GM15510 (cell line): ENCODE data around the gene ZNF830.

Source experiments
- POLR2A ChIP-seq: IDR thresholded peaks from 3 replicates; pipeline ENCODE4 v1.6.1; 2011; ENCODE audit warnings: borderline replicate concordance; ENCODE audit not compliant: insufficient read length; ENCODE audit errors: extremely low read depth

The ZNF830 gene

DNA sequence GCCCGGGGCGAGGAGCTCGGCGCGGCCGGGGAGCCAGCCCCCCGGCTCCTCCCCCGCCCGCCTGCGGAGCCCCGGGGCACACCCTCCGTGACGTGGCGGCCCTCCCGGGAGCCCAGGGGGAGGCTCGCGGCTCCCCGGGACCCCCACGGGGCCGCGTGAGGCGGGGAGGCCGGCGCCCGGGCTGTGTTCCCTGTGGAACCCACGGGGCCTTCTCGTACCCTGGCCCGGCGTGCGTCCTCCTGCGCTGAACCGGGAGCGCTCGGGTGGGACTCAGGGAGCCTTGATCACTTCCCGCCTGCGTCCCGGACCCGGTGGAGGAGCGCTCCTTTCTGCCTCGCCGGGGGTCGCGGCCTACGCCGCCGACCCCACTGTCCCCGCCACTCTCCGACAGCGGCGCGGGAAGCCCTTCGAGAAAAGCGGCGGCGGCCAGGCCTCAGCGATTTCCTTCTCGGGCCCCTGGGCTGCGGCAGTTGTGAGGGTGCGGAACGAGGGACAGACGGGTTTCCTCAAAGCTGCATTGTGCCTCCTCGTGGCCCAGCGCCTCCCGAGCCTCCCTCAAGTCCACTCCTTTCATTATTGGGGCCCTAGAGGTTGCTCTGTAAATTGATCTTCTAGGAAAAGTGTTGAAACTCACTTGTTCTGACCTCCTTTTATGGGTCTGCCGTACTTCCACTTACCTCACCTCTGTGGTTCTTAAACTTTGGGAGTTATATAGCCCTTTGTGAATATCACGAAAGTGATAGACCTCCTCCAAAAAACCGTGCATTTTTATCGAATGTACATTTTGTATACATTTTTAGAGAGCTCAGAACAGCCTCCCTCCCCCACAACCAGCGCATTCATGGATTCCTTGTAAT is 19.6 kb downstream of the ZNF830 start:
- peak; percentile 58 for TF ChIP-seq POLR2A

DNA sequence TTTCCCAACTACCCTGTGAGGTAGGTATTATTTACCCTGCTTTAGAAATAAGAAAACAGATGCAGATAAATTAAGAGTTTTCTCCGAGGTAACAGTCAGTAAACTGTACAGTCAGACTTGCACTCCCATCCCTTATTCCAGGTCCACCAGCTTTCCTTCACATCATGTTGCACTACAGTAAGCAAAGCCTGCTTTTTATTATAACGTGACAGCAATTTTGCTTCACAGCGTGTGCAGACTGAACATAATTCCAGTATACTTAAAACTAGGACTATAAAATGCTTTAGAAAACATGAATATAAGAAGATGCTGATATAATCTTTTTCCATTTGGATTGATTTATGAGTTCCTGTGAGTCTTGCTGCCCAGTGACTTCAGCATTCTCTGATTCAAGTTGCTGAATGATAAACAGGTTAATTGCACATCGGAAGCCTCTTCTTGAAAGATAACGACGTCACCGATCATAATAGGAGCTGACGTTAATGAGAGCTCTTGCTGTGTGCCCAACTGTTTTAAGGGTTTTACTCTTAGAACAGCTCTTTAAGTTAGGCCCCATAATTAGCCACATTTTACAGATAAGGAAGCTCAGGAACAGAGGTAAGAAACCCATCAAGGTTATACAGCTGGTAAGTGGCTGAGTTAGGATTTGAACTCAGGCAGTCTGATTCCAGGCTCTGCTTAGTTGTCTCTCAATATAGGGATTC is 20.4 kb downstream of the ZNF830 start:
- no peak for TF ChIP-seq POLR2A

DNA sequence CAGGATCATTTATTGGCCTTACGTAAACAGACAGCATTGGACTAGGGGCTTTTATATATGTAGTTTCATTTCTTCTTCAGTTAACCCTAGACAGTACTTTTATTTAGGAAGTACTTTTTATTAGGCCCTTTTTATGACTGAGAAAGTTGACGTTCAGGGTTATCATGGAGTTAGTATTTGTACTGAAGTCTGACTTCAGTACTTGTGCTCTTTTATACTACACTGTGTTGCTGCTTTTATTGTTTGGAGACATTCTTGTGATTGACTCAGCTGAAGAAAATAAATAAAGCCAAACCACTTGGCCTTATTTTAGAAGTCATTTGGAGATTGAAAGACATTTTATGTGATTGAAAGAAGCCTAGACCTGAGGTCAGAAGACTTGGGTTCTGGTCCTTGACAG is 25.9 kb downstream of the ZNF830 start:
- TF ChIP-seq POLR2A, result no peak

DNA sequence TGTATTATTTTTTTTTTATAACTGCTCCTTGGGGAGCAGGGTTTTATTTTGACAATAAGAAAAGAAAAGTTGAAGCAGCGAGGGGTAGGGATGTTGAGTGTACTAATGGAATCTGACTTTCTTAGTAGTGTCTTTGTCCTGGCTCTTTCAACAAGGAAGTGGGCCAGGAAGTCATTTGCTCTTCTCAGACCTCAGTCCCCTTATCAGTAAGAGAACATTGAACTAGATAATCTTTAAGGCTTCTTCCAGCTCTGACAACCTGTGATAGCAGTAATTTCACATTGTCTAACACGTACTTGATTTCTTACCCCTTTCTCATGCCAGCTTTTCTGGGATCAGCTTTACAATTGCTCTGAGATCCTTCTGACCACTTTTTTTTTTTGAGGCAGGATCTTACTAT is 27.3 kb downstream of the ZNF830 start:
- no peak for TF ChIP-seq POLR2A

DNA sequence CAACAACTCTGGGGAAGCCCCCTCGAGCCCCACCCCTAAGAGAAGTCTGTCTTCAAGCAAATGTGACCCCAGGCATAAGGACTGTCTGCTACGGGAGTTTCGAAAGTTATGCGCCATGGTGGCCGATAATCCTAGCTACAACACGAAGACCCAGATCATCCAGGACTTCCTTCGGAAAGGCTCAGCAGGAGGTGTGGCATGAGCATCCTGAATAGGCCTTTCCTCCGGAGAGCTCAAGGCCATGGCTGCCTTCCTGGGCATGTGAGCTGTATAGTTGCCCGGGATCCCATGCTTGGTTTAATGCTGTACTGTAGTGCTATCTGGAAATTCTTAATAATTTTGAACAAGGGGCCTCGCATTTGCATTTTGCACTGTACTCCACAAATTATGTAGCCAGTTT is 28.1 kb downstream of the ZNF830 start:
- TF ChIP-seq POLR2A, result no peak

DNA sequence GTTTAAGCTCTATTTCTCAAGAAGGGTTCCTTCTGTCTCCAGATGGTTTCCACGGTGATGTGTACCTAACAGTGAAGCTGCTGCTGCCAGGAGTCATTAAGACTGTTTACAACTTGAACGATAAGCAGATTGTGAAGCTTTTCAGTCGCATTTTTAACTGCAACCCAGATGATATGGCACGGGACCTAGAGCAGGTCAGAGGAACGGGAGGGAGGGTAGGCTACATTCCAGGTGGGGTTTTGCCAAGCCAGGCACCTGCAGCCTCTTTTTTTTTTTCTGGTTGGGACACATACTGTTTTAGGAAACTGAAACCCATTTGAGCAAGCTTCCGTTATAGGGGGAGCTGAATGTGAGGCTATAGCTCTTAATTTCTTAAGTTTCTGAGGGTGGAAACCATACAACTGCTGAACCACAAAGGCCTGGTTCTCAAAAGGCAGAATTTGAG is 29.6 kb downstream of the ZNF830 start:
- TF ChIP-seq POLR2A, result no peak

DNA sequence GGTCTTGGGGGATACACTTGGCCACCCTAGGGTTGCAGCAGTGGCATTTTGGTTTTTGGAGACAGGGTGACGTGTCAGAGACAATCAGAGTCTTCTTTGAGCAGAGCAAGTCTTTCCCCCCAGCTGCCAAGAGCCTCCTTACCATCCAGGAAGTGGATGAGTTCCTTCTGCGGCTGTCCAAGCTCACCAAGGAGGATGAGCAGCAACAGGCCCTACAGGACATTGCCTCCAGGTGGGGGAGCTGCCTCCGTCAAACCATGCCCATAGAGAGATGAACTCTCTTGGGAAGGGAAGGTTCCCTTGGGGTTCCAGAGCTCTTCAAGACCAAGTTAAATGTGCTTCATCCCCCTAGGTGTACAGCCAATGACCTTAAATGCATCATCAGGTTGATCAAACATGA is 30.3 kb downstream of the ZNF830 start:
- no peak for TF ChIP-seq POLR2A

DNA sequence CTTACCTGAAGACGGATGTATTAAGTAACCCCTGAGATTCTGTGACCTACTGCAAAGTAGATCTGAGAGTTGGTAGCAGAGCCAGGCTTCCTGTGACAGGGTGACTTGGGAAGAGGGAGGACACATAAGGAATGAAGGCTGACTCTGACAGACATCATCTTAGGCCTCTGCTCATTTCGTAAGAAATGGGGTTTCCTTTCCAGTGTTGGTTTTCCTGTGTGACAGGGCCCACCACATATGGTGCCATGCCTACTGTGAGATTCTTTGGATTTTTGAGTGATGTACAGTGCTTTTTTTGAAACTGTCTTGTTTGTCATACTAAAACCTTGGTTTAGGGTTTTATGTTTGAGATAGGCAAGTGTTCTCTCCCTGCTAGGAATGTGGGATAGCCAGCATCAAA is 31.7 kb downstream of the ZNF830 start:
- TF ChIP-seq POLR2A, result no peak

DNA sequence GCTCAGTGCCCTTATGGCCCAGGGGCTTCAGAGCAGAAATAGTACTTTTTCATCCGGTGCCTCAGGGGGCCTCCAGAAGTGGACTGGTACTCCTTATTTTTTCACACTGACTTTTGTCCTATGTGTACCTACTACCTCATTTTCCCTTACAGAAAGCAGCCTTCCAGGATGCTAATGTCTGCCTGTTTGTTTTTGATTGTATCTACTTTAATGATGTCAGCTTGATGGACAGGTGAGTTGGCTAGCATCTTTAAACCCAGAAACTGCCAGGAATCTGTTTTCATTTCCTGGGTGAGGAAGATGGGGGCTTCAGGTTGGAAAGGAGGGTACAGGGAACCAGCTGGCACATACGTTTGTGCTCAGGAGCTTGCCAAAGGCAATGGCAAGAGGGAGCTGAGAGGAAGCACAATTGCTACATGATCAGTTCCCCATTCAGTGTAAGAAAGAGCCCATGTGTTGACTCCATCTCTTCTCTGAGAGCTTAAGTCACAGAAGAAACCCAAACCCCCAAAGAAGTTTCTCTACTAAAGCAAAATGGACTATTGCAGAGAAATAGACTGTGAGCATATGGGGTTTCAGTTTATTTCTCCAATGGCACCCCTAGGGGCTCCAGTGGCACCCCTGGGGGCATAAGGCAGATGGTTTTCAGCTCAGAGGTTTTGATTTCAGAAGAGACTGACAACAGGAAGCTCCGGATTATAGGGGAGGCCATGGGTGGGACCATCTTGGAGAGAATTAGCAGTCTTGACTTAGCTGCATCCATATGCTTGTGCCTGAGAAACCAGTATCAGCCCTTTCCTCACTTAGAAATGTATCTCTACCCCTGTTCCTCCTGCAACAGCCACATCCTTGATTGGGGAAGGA is 35.3 kb downstream of the ZNF830 start:
- no peak for TF ChIP-seq POLR2A

DNA sequence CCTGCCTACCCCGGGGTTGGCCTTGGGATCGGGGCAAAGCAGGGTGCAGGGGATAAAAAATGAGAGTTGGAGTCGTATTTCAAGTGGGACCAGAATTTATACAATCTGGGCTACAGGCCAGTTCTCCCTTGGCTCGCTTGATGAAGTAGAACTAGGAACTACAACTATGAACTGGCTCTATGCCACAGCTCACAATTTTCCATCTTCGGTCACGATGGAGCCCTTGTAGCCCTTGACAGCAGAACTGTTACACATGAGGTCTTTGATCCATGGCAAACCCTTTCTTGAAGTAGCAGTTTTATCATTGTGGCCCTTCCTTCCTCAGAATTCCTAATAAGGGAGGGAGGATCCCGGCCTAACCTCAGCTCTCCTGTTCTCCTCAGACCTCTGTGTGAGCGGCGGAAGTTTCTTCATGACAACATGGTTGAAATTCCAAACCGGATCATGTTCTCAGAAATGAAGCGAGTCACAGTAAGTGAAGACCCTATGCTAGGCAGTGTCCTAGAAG is 36.1 kb downstream of the ZNF830 start:
- TF ChIP-seq POLR2A, result no peak

DNA sequence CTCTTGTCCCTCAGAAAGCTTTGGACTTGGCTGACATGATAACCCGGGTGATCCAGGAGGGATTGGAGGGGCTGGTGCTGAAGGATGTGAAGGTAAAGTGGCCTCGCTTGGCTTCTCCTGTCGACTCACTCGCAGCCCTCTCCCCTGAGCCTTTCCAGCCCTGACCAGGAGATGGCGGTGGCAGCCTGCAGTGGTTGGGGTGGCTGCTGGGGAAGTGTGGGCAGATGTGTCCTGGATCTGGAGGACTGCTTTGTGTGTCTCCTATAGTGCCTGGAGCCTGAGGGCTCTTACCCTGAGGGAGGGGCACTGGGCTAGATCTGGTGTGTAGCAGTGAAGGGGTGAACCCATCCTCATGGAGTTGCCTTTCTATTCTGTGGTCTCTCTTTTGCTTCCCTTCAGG is 36.9 kb downstream of the ZNF830 start:
- no peak for TF ChIP-seq POLR2A

DNA sequence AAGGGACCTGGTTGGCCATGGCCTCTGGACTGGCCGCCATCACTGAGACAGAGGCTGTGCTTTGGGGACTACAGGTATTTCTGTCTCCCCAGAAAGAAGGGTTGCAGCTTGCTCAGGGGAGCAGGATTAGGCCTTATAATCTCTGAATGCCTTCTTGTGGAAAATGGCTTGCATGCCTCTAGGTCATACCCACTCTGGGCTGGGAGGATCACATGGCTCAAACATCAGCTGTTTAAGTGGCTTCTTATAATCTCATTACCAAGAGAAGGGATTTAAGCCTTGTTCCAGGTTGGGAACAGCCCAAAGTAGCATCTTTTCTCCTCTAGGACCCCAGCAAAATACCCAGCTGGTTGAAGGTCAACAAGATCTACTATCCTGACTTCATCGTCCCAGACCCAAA is 38.1 kb downstream of the ZNF830 start:
- TF ChIP-seq POLR2A, result no peak

DNA sequence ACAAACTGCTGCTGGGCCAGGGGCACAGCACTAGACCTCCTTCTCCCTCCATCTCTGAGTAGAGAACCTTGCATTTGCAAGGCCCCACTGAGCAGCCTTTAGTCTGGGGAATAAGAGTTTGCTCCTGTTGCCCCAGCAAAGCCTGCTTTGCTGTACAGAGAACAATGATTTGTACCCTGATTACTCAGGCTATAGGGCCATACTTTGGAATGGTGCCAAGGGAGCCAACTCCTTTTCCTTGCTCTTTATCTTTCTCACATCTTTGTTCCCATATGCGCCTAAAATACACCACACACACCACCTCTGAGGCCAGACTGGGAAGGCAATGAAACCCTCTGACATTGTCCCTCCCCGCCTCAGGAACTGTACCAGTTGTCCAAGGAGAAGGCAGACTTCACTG is 40.2 kb downstream of the ZNF830 start:
- no peak for TF ChIP-seq POLR2A

DNA sequence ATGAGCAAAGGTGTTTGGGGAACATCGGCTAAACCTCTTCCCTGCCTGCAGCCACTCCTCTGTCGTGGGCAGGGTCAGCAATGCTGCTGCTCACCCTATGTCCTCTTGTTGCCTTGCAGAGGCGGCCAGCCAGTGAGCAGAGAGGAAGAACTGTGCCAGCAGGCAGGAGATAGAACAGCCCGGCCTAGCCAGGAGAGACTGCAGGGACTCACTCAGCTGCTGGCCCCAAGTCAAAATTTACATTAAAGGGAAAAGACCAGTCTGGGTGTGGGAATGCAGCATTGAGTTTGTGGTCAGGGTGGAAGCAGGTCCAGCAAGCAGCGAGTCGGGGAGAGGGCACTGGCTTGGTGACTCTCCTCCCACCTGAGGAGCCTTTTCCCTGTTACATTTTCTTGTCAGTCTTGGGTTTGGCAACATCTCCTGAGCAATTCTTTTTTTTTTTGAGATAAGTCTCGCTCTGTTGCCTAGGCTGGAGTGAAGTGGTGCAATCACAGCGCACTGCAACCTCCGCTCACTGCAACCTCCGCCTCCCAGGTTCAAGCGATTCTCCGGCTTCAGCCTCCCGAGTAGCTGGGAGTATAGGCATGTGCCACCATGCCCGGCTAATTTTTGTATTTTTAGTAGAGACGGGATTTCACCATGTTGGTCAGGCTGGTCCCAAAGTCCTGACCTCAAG is 41.7 kb downstream of the ZNF830 start:
- no peak for TF ChIP-seq POLR2A
